ENCODE data around the gene TLL2.

DNA sequence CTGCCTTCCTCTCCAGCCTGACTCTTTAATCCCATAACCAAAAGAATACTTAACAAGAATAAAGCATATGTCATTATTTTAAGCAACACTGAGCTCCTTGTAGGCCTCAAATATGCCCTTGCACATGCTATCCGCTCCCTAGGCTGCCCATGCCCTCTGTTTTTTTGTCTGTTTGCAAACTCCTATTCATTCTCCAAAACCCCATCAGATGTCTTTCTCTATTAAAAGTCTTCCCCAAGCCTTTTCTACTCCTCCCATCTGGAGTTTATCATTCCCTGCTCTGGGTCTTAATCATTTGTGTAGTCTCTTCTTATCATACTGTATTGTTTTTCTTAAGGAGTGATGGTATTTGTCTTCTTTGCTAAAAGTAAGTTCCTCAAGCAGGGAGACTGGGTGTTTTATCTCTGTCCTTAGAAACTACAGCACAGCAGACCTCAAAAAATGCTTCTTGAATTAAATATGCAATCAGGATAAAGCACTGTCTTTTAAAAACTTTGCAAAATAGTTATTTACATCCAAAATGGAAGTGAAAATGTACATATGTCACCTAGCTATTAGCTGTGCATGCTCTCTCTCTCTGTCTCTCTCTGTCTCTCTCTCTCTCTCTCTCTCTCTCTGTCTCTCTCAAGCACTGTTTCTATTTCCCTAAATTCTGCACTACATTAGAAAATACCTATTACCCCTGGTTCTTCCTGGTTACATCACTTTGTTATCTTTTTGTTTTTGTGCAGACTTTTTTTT, 98.4 kb downstream of the TLL2 start:
- TF ChIP-seq, protein P1, sequence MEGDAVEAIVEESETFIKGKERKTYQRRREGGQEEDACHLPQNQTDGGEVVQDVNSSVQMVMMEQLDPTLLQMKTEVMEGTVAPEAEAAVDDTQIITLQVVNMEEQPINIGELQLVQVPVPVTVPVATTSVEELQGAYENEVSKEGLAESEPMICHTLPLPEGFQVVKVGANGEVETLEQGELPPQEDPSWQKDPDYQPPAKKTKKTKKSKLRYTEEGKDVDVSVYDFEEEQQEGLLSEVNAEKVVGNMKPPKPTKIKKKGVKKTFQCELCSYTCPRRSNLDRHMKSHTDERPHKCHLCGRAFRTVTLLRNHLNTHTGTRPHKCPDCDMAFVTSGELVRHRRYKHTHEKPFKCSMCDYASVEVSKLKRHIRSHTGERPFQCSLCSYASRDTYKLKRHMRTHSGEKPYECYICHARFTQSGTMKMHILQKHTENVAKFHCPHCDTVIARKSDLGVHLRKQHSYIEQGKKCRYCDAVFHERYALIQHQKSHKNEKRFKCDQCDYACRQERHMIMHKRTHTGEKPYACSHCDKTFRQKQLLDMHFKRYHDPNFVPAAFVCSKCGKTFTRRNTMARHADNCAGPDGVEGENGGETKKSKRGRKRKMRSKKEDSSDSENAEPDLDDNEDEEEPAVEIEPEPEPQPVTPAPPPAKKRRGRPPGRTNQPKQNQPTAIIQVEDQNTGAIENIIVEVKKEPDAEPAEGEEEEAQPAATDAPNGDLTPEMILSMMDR (conservative IDR thresholded peaks at IDR 0.05; ENCODE audit: low read length), result no peak
- no peak for TF ChIP-seq EZH2phosphoT487 (IDR thresholded peaks at IDR 0.05; ENCODE audit: borderline replicate concordance)

Data from Loucy (cell line).